Smooth muscle cell (in vitro differentiated cells): ENCODE measurements around the gene LGALS7. TPM values are rescaled to one million over a fixed set of nuclear protein-coding genes. Genes with fewer than 3 reads are reported as not detected.

Experiments used
- DNase-seq: peaks from one replicate; lab custom pipeline; 2025; ENCODE audit not compliant: unreplicated experiment; lab: John Stamatoyannopoulos, UW
- H2AFZ ChIP-seq: fragments of 200-600 bp; sonication (generic); 2 replicates; pipeline ENCODE4 v1.6.0; 2016; ENCODE audit warnings: antibody characterized with exemption, low read depth, mild to moderate bottlenecking
- H3F3A ChIP-seq: fragments of 200-600 bp; sonication (generic); 2 replicates; pipeline ENCODE4 v1.6.0; 2017; ENCODE audit warnings: antibody characterized with exemption, low read depth
- H3K27ac ChIP-seq: fragments of 200-600 bp; sonication (generic); 2 replicates; pipeline ENCODE4 v1.5.1; 2016; ENCODE audit warnings: low read depth, mild to moderate bottlenecking
- H3K27me3 ChIP-seq: fragments of 200-600 bp; sonication (generic); 2 replicates; pipeline ENCODE4 v1.6.1; 2016; ENCODE audit warnings: low read depth, mild to moderate bottlenecking
- H3K36me3 ChIP-seq: fragments of 200-600 bp; sonication (generic); 2 replicates; pipeline ENCODE4 v1.5.1; 2016; ENCODE audit warnings: low read depth
- H3K4me1 ChIP-seq: fragments of 200-600 bp; sonication (generic); 2 replicates; pipeline ENCODE4 v1.5.1; 2016; ENCODE audit warnings: low read depth
- H3K4me2 ChIP-seq: fragments of 200-600 bp; sonication (generic); 2 replicates; pipeline ENCODE4 v1.6.0; 2016; ENCODE audit warnings: mild to moderate bottlenecking
- H3K4me3 ChIP-seq: fragments of 200-600 bp; sonication (generic); 2 replicates; pipeline ENCODE4 v1.5.1; 2016; ENCODE audit warnings: mild to moderate bottlenecking
- H3K79me2 ChIP-seq: fragments of 200-600 bp; sonication (generic); 2 replicates; pipeline ENCODE4 v1.6.0; 2016; ENCODE audit warnings: low read depth, mild to moderate bottlenecking
- H3K9ac ChIP-seq: fragments of 200-600 bp; sonication (generic); 2 replicates; pipeline ENCODE4 v1.6.0; 2016; ENCODE audit warnings: low read depth
- H3K9me3 ChIP-seq: fragments of 200-600 bp; sonication (generic); replicated peaks from 2 replicates; pipeline ENCODE4 v1.5.1; 2016; ENCODE audit warnings: low read depth
- H4K20me1 ChIP-seq: fragments of 200-600 bp; sonication (generic); 2 replicates; pipeline ENCODE4 v1.6.0; 2016; ENCODE audit warnings: low read depth
- WGBS: methylation state at CpG from one replicate; pipeline ENCODE4 v1.1.7; 2016; ENCODE audit warnings: low lambda C conversion rate; 5-methylcytosine and 5-hydroxymethylcytosine counted together
- polyA plus RNA-seq: library from polyadenylated mRNA; unstranded; fragments of >200 nt; fragmentation: Nextera tagmentation; extraction: Ambion mirVana; gene quantifications from 2 replicates; pipeline ENCODE4 v1.2.1, GENCODE V29; 2016
- total RNA-seq: library from RNA; depleted of rRNA; stranded (reverse); fragments of >200 nt; gene quantifications from 2 replicates; pipeline ENCODE4 v1.2.3, GENCODE V29; 2014
- TF ChIP-seq, protein P1 (sequence below): fragments of 200-600 bp; sonication (generic); IDR thresholded peaks from 2 replicates; pipeline ENCODE4 v1.5.1; 2017; ENCODE audit warnings: borderline replicate concordance, mild to moderate bottlenecking, antibody characterized with exemption; ENCODE audit not compliant: insufficient read depth, poor library complexity, severe bottlenecking

LGALS7 gene
- total and polyA plus RNA-seq, 2 experiments from 2014 or later: not detected

GRCh38 chr19:38812841-38813320, 39.6 kb upstream of the LGALS7 start, which contains the start of gene LGALS4:
Gene LGALS4 (minus strand): TSS chr19:38812945. CDS start chr19:38812886, 59 bp downstream.
- DNase-seq: no peak
- H3K27ac ChIP-seq: no peak within 1 kb of the TSS
- TF ChIP-seq, protein P1, sequence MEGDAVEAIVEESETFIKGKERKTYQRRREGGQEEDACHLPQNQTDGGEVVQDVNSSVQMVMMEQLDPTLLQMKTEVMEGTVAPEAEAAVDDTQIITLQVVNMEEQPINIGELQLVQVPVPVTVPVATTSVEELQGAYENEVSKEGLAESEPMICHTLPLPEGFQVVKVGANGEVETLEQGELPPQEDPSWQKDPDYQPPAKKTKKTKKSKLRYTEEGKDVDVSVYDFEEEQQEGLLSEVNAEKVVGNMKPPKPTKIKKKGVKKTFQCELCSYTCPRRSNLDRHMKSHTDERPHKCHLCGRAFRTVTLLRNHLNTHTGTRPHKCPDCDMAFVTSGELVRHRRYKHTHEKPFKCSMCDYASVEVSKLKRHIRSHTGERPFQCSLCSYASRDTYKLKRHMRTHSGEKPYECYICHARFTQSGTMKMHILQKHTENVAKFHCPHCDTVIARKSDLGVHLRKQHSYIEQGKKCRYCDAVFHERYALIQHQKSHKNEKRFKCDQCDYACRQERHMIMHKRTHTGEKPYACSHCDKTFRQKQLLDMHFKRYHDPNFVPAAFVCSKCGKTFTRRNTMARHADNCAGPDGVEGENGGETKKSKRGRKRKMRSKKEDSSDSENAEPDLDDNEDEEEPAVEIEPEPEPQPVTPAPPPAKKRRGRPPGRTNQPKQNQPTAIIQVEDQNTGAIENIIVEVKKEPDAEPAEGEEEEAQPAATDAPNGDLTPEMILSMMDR: no peak

GRCh38 chr19:38812009-38812840, 38.9 kb upstream of the LGALS7 start:
- no peak overlapping the region for H2AFZ ChIP-seq
- H3F3A ChIP-seq: no peaks in the 10 kb centered on the region

More at GRCh38 chr19:38812841-38813320, 39.6 kb upstream of the LGALS7 start, which contains the start of gene LGALS4:
- Histone ChIP-seq H3K27me3 (no peaks in the 10 kb centered on the region), H2AFZ (no peak within 1 kb of the TSS), H3F3A (no peaks in the 10 kb centered on the region), H3K4me3 (no peak within 1 kb of the TSS), H3K9me3 (no peaks in the 10 kb centered on the region), H4K20me1 (no peaks in the 10 kb centered on the region), H3K4me1 (no peaks in the 10 kb centered on the region), H3K9ac (no peak within 1 kb of the TSS), H3K4me2 (no peak within 1 kb of the TSS), H3K36me3 (no peaks in the 10 kb centered on the region), H3K79me2 (no peaks in the 10 kb centered on the region)
- 94% methylated on average over 15 of the region's 15 CpGs for WGBS

GRCh38 chr19:38809592-38810252, 36.4 kb upstream of the LGALS7 start:
- no peak for DNase-seq
- H3K9me3 ChIP-seq: no peaks in the 10 kb centered on the region
- H3K27ac ChIP-seq: no peak overlapping the region
- H3K36me3 ChIP-seq: no peaks in the 10 kb centered on the region
- TF ChIP-seq, protein P1: no peak
- H3K4me3 ChIP-seq: no peak overlapping the region
- no peaks in the 10 kb centered on the region for H4K20me1 ChIP-seq
- no peak overlapping the region for H3K4me2 ChIP-seq
- H3F3A ChIP-seq: no peaks in the 10 kb centered on the region
- H3K4me1 ChIP-seq: no peaks in the 10 kb centered on the region
- no peak overlapping the region for H3K9ac ChIP-seq
- H3K79me2 ChIP-seq: no peaks in the 10 kb centered on the region
- WGBS: 98% methylated on average over 7 of the region's 8 CpGs
- H2AFZ ChIP-seq: no peak overlapping the region
- H3K27me3 ChIP-seq: no peaks in the 10 kb centered on the region

More at GRCh38 chr19:38812009-38812840, 38.9 kb upstream of the LGALS7 start:
- TF ChIP-seq, protein P1: no peak
- Histone ChIP-seq H3K27ac (no peak overlapping the region), H3K36me3 (no peaks in the 10 kb centered on the region), H3K9me3 (no peaks in the 10 kb centered on the region), H3K79me2 (no peaks in the 10 kb centered on the region), H3K4me1 (no peaks in the 10 kb centered on the region), H3K27me3 (no peaks in the 10 kb centered on the region), H3K9ac (no peak overlapping the region), H3K4me3 (no peak overlapping the region), H4K20me1 (no peaks in the 10 kb centered on the region), H3K4me2 (no peak overlapping the region)
- DNase-seq: no peak
- 84% methylated on average over 18 of the region's 18 CpGs for WGBS
